HEK293 (cell line): Measurements from ENCODE around the gene VWF.

Experiments used
- CTCF ChIA-PET: fragments of 350-600 bp; formaldehyde crosslinking; extraction: SDS; loops from one replicate; lab custom pipeline; 2021; ENCODE audit warnings: antibody characterized with exemption; lab: Yijun Ruan, JAX
- POLR2A ChIA-PET: fragments of 300-600 bp; formaldehyde crosslinking; extraction: SDS; loops from one replicate; lab custom pipeline; 2020; ENCODE audit warnings: antibody characterized with exemption, inconsistent platforms; lab: Yijun Ruan, JAX
- H3K27ac ChIP-seq: fragments of 200-500 bp; sonication (Bioruptor generic); 2 replicates; pipeline ENCODE4 v1.5.1; 2014; ENCODE audit warnings: low read depth, low read length, control low read depth, inconsistent platforms; ENCODE audit errors: extremely low read depth
- H3K36me3 ChIP-seq, 2 experiments: fragments of 200-500 bp in 1 of 2; sonication (Bioruptor generic) in 1 of 2; 1 replicate in 1 of 2; 2 replicates in 1 of 2; pipeline ENCODE4 v1.5.1; 2014 to 2017; ENCODE audit warnings: inconsistent platforms in 2 of 2, low read length in 2 of 2; ENCODE audit not compliant: control insufficient read depth in 2 of 2, insufficient read depth in 1 of 2
- H3K4me1 ChIP-seq: fragments of 200-500 bp; sonication (Bioruptor generic); 2 replicates; pipeline ENCODE4 v1.5.1; 2014; ENCODE audit warnings: mild to moderate bottlenecking, low read length, inconsistent platforms; ENCODE audit not compliant: control insufficient read depth, insufficient read depth
- H3K4me3 ChIP-seq: 2 replicates; pipeline ENCODE4 v1.5.1; 2011; ENCODE audit warnings: low read depth, mild to moderate bottlenecking, control low read depth, low read length, moderate library complexity
- H3K9me3 ChIP-seq: fragments of 200-500 bp; sonication (Bioruptor generic); 2 replicates; pipeline ENCODE4 v1.5.1; 2014; ENCODE audit warnings: low read depth, low read length, inconsistent platforms; ENCODE audit not compliant: control insufficient read depth, insufficient read depth
- GFI1B ChIP-seq: fragments of 450-650 bp; formaldehyde crosslinking; IDR thresholded peaks from 2 replicates; pipeline ENCODE4 v1.5.1; 2016; ENCODE audit warnings: missing biosample characterization, missing genetic modification characterization
- HOXA7 ChIP-seq: sonication (generic); formaldehyde crosslinking; IDR thresholded peaks from 2 replicates; pipeline ENCODE4 v1.8.1; 2022; ENCODE audit warnings: missing genetic modification reagents, borderline replicate concordance
- KLF1 ChIP-seq: fragments of 450-650 bp; formaldehyde crosslinking; IDR thresholded peaks from 2 replicates; pipeline ENCODE4 v1.5.1; 2016; ENCODE audit warnings: missing biosample characterization, missing genetic modification characterization
- OVOL3 ChIP-seq: fragments of 450-650 bp; formaldehyde crosslinking; IDR thresholded peaks from 2 replicates; pipeline ENCODE4 v1.5.1; 2016; ENCODE audit warnings: missing biosample characterization, missing genetic modification characterization
- SALL2 ChIP-seq: fragments of 450-650 bp; formaldehyde crosslinking; IDR thresholded peaks from 2 replicates; pipeline ENCODE4 v1.5.0; 2017; ENCODE audit warnings: missing biosample characterization, mild to moderate bottlenecking, missing genetic modification characterization, borderline replicate concordance
- TRIM28 ChIP-seq: IDR thresholded peaks from 2 replicates; pipeline ENCODE4 v1.6.1; 2011; ENCODE audit warnings: low read length, control low read depth, borderline replicate concordance
- ZBTB17 ChIP-seq: fragments of 450-650 bp; formaldehyde crosslinking; IDR thresholded peaks from 2 replicates; pipeline ENCODE4 v1.5.1; 2016; ENCODE audit warnings: missing biosample characterization, missing genetic modification characterization
- ZBTB8A ChIP-seq: fragments of 450-650 bp; formaldehyde crosslinking; IDR thresholded peaks from 2 replicates; pipeline ENCODE4 v1.5.1; 2016; ENCODE audit warnings: missing biosample characterization, missing genetic modification characterization
- ZNF114 ChIP-seq: fragments of 450-650 bp; formaldehyde crosslinking; IDR thresholded peaks from 2 replicates; pipeline ENCODE4 v1.5.0; 2017; ENCODE audit warnings: missing biosample characterization, missing genetic modification characterization
- ZNF121 ChIP-seq: fragments of 450-650 bp; formaldehyde crosslinking; IDR thresholded peaks from 2 replicates; pipeline ENCODE4 v1.5.1; 2016; ENCODE audit warnings: missing biosample characterization, missing genetic modification characterization
- ZNF157 ChIP-seq: fragments of 450-650 bp; formaldehyde crosslinking; IDR thresholded peaks from 2 replicates; pipeline ENCODE4 v1.5.1; 2016; ENCODE audit warnings: missing biosample characterization, missing genetic modification characterization
- ZNF239 ChIP-seq: fragments of 450-650 bp; formaldehyde crosslinking; IDR thresholded peaks from 2 replicates; pipeline ENCODE4 v1.5.1; 2016; ENCODE audit warnings: missing biosample characterization, missing genetic modification characterization
- ZNF302 ChIP-seq: fragments of 450-650 bp; formaldehyde crosslinking; IDR thresholded peaks from 2 replicates; pipeline ENCODE4 v1.5.1; 2016; ENCODE audit warnings: missing biosample characterization, missing genetic modification characterization, low read depth
- ZNF350 ChIP-seq: fragments of 450-650 bp; formaldehyde crosslinking; IDR thresholded peaks from 2 replicates; pipeline ENCODE4 v1.5.0; 2017; ENCODE audit warnings: missing biosample characterization, mild to moderate bottlenecking, missing genetic modification characterization
- ZNF366 ChIP-seq: fragments of 450-650 bp; formaldehyde crosslinking; conservative IDR thresholded peaks from 2 replicates; pipeline ENCODE4 v1.5.1; 2016; ENCODE audit warnings: missing biosample characterization, missing genetic modification characterization
- ZNF521 ChIP-seq: fragments of 450-650 bp; formaldehyde crosslinking; IDR thresholded peaks from 2 replicates; pipeline ENCODE4 v1.5.1; 2017; ENCODE audit warnings: missing biosample characterization, mild to moderate bottlenecking, missing genetic modification characterization
- ZNF561 ChIP-seq: fragments of 450-650 bp; IDR thresholded peaks from 2 replicates; pipeline ENCODE4 v1.5.1; 2018; ENCODE audit warnings: missing biosample characterization, missing genetic modification characterization, borderline replicate concordance
- ZNF596 ChIP-seq: fragments of 450-650 bp; IDR thresholded peaks from 2 replicates; pipeline ENCODE4 v1.5.0; 2018; ENCODE audit warnings: missing biosample characterization, mild to moderate bottlenecking, missing genetic modification characterization, moderate library complexity
- ZNF626 ChIP-seq: fragments of 450-650 bp; sonication (Bioruptor Pico); formaldehyde crosslinking; IDR thresholded peaks from 2 replicates; pipeline ENCODE4 v1.5.1; 2018; ENCODE audit warnings: missing biosample characterization, missing genetic modification characterization, inconsistent platforms
- ZNF76 ChIP-seq: fragments of 450-650 bp; formaldehyde crosslinking; IDR thresholded peaks from 2 replicates; pipeline ENCODE4; 2016; ENCODE audit warnings: low read depth, missing biosample characterization, missing genetic modification characterization, borderline replicate concordance
- ZSCAN23 ChIP-seq: fragments of 450-650 bp; formaldehyde crosslinking; IDR thresholded peaks from 2 replicates; pipeline ENCODE4 v1.5.1; 2016; ENCODE audit warnings: missing biosample characterization, missing genetic modification characterization
- ZXDB ChIP-seq: fragments of 450-650 bp; formaldehyde crosslinking; IDR thresholded peaks from 2 replicates; pipeline ENCODE4 v1.5.1; 2016; ENCODE audit warnings: missing biosample characterization, missing genetic modification characterization
- TF ChIP-seq, protein P1 (sequence below): fragments of 450-650 bp; formaldehyde crosslinking; IDR thresholded peaks from 2 replicates; pipeline ENCODE4 v1.5.0; 2017; ENCODE audit warnings: missing biosample characterization, missing genetic modification characterization, borderline replicate concordance
- TF ChIP-seq, protein P2 (sequence below): fragments of 450-650 bp; formaldehyde crosslinking; IDR thresholded peaks from 2 replicates; pipeline ENCODE4 v1.5.1; 2016; ENCODE audit warnings: missing biosample characterization, missing genetic modification characterization
- TF ChIP-seq, protein P3 (sequence below): fragments of 450-650 bp; formaldehyde crosslinking; IDR thresholded peaks from 2 replicates; pipeline ENCODE4 v1.5.1; 2016; ENCODE audit warnings: missing biosample characterization, missing genetic modification characterization
- TF ChIP-seq, protein P4 (sequence below): fragments of 450-650 bp; formaldehyde crosslinking; IDR thresholded peaks from 2 replicates; pipeline ENCODE4 v1.5.1; 2016; ENCODE audit warnings: missing biosample characterization, missing genetic modification characterization
- TF ChIP-seq, protein P5 (sequence below): fragments of 450-650 bp; formaldehyde crosslinking; IDR thresholded peaks from 2 replicates; pipeline ENCODE4 v1.5.1; 2017; ENCODE audit warnings: missing biosample characterization, missing genetic modification characterization

The VWF gene

DNA sequence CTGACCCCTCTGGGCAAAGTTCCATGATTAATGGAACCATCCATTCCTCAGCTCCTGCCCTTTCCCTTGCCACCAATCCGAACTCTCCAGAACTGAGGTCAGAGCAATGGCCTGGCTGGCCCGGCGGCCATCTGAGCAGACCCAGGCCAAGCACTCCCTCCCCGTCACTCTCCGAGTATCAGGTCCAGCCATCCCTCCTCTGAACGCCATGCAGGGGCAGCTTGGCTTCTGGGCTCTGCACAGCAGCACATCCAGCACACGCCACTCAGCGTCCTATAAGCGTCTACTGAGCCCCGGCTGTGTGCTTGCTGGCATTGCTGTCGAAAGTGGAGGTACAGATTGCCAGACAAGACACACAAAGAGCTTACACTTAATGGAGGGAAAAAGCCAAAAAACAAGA is 34.3 kb upstream of the VWF start:
- TF ChIP-seq ZNF302 (tag by site-specific recombination) = no peak
- TF ChIP-seq ZNF114 (tag by site-specific recombination) = no peak
- no peak for TF ChIP-seq ZXDB (tag by site-specific recombination)
- TF ChIP-seq ZNF626 = no peak
- TF ChIP-seq ZNF596 (tag by site-specific recombination) = no peak
- TF ChIP-seq, protein P1, sequence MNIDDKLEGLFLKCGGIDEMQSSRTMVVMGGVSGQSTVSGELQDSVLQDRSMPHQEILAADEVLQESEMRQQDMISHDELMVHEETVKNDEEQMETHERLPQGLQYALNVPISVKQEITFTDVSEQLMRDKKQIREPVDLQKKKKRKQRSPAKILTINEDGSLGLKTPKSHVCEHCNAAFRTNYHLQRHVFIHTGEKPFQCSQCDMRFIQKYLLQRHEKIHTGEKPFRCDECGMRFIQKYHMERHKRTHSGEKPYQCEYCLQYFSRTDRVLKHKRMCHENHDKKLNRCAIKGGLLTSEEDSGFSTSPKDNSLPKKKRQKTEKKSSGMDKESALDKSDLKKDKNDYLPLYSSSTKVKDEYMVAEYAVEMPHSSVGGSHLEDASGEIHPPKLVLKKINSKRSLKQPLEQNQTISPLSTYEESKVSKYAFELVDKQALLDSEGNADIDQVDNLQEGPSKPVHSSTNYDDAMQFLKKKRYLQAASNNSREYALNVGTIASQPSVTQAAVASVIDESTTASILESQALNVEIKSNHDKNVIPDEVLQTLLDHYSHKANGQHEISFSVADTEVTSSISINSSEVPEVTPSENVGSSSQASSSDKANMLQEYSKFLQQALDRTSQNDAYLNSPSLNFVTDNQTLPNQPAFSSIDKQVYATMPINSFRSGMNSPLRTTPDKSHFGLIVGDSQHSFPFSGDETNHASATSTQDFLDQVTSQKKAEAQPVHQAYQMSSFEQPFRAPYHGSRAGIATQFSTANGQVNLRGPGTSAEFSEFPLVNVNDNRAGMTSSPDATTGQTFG (tag by site-specific recombination) = no peak
- TF ChIP-seq, protein P2, sequence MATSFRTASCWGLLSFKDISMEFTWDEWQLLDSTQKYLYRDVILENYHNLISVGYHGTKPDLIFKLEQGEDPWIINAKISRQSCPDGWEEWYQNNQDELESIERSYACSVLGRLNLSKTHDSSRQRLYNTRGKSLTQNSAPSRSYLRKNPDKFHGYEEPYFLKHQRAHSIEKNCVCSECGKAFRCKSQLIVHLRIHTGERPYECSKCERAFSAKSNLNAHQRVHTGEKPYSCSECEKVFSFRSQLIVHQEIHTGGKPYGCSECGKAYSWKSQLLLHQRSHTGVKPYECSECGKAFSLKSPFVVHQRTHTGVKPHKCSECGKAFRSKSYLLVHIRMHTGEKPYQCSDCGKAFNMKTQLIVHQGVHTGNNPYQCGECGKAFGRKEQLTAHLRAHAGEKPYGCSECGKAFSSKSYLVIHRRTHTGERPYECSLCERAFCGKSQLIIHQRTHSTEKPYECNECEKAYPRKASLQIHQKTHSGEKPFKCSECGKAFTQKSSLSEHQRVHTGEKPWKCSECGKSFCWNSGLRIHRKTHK (tag by site-specific recombination) = no peak
- TF ChIP-seq SALL2 (tag by site-specific recombination) = no peak
- no peak for TF ChIP-seq ZNF561 (tag by site-specific recombination)
- Histone ChIP-seq H3K9me3 (no peaks in the 10 kb centered on the region), H3K27ac (no peak overlapping the region), H3K36me3 (no peaks in the 10 kb centered on the region), H3K4me3 (no peak overlapping the region), H3K4me1 (no peaks in the 10 kb centered on the region)
- CTCF ChIA-PET = interaction anchor here (0.6 kb wide), 2 partner anchors 18 to 180 kb away, joined by 3 read pairs; no protein-coding TSS in a partner anchor
- POLR2A ChIA-PET = no interaction called here

DNA sequence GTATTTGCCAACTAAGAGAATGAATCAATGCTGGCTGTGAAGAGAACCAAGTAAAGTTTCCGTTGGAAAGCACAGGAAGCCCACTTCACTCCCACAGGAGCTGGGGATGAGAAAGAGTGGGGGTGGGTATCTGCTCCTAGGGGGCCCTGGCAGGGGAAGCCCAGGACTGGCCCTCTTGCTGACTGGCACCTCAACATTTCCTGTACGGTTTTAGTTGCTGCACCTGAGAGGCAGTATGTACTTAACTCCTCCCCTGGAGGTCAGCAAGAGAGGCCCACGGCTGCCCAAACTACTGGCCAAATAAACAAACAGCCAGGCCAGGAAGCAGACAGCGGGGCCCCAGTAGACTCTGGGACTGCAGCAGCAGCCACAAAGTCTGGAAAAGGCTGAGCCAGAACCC is 33.8 kb upstream of the VWF start:
- ChIA-PET POLR2A (no interaction called here), CTCF (interaction anchor here (0.6 kb wide), 1 partner anchor 181 kb away, joined by 3 read pairs; no protein-coding TSS in a partner anchor)
- TF ChIP-seq ZBTB8A (tag by site-specific recombination) (no peak), ZSCAN23 (tag by site-specific recombination) (no peak), ZNF366 (tag by site-specific recombination) (no peak), ZNF76 (no peak), KLF1 (no peak), GFI1B (tag by site-specific recombination) (no peak), ZNF157 (tag by site-specific recombination) (no peak), HOXA7 (CRISPR knock-in tag) (no peak), ZBTB17 (tag by site-specific recombination) (no peak), TRIM28 (no peak), ZNF521 (no peak), ZNF239 (tag by site-specific recombination) (no peak), ZNF350 (no peak), ZNF121 (tag by site-specific recombination) (no peak), OVOL3 (tag by site-specific recombination) (no peak)
- TF ChIP-seq, protein P3, sequence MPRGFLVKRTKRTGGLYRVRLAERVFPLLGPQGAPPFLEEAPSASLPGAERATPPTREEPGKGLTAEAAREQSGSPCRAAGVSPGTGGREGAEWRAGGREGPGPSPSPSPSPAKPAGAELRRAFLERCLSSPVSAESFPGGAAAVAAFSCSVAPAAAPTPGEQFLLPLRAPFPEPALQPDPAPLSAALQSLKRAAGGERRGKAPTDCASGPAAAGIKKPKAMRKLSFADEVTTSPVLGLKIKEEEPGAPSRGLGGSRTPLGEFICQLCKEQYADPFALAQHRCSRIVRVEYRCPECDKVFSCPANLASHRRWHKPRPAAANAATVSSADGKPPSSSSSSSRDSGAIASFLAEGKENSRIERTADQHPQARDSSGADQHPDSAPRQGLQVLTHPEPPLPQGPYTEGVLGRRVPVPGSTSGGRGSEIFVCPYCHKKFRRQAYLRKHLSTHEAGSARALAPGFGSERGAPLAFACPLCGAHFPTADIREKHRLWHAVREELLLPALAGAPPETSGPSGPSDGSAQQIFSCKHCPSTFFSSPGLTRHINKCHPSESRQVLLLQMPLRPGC (tag by site-specific recombination) = no peak
- TF ChIP-seq, protein P4, sequence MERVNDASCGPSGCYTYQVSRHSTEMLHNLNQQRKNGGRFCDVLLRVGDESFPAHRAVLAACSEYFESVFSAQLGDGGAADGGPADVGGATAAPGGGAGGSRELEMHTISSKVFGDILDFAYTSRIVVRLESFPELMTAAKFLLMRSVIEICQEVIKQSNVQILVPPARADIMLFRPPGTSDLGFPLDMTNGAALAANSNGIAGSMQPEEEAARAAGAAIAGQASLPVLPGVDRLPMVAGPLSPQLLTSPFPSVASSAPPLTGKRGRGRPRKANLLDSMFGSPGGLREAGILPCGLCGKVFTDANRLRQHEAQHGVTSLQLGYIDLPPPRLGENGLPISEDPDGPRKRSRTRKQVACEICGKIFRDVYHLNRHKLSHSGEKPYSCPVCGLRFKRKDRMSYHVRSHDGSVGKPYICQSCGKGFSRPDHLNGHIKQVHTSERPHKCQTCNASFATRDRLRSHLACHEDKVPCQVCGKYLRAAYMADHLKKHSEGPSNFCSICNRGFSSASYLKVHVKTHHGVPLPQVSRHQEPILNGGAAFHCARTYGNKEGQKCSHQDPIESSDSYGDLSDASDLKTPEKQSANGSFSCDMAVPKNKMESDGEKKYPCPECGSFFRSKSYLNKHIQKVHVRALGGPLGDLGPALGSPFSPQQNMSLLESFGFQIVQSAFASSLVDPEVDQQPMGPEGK (tag by site-specific recombination) = no peak
- TF ChIP-seq, protein P5, sequence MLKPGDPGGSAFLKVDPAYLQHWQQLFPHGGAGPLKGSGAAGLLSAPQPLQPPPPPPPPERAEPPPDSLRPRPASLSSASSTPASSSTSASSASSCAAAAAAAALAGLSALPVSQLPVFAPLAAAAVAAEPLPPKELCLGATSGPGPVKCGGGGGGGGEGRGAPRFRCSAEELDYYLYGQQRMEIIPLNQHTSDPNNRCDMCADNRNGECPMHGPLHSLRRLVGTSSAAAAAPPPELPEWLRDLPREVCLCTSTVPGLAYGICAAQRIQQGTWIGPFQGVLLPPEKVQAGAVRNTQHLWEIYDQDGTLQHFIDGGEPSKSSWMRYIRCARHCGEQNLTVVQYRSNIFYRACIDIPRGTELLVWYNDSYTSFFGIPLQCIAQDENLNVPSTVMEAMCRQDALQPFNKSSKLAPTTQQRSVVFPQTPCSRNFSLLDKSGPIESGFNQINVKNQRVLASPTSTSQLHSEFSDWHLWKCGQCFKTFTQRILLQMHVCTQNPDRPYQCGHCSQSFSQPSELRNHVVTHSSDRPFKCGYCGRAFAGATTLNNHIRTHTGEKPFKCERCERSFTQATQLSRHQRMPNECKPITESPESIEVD (tag by site-specific recombination) = no peak
- Histone ChIP-seq H3K4me1 (no peaks in the 10 kb centered on the region), H3K9me3 (no peaks in the 10 kb centered on the region), H3K27ac (no peak overlapping the region), H3K36me3 (no peaks in the 10 kb centered on the region), H3K4me3 (no peak overlapping the region)
